Measurements from ENCODE around the gene ASPG.

ASPG gene

GRCh38 chr14:104102282-104102914 is 16.9 kb downstream of the ASPG start:
- H3K4me3 ChIP-seq (ENCODE audit: low read length): no peak overlapping the region
- peaks cover 7% of the 10 kb centered on the region; the same call in 1 of the 2 replicates for H3K27me3 ChIP-seq (replicated peaks; ENCODE audit: insufficient read depth, low read length)
- H4K20me1 ChIP-seq (ENCODE audit: insufficient read depth, low read length): no peaks in the 10 kb centered on the region
- H3K9me3 ChIP-seq (replicated peaks; ENCODE audit: insufficient read depth, low read length): no peaks in the 10 kb centered on the region
- no peaks in the 10 kb centered on the region for H3K36me3 ChIP-seq (replicated peaks; ENCODE audit: insufficient read depth, low read length)
- no peak overlapping the region for H3K9ac ChIP-seq (ENCODE audit: low read length)
- H3F3A ChIP-seq (ENCODE audit: insufficient read depth, low read length): no peaks in the 10 kb centered on the region
- no peaks in the 10 kb centered on the region for H3K4me1 ChIP-seq (ENCODE audit: low read length)
- no peak for DNase-seq
- H3K79me2 ChIP-seq (ENCODE audit: low read length): no peaks in the 10 kb centered on the region
- H3K27ac ChIP-seq (ENCODE audit: low read length): no peak overlapping the region
- H2AFZ ChIP-seq (ENCODE audit: low read length): no peak overlapping the region
- no peak overlapping the region for H3K4me2 ChIP-seq (ENCODE audit: low read depth, low read length)
- TF ChIP-seq EZH2 (optimal IDR thresholded peaks at IDR 0.05; ENCODE audit: low read depth, low read length): no peak
- no peak for TF ChIP-seq CTCF (IDR thresholded peaks at IDR 0.05; ENCODE audit: low read length)
- TF ChIP-seq EZH2phosphoT487 (IDR thresholded peaks at IDR 0.05; ENCODE audit: low read length): no peak
- H3K9me2 ChIP-seq (replicated peaks; ENCODE audit: insufficient read depth, low read length): no peaks in the 10 kb centered on the region

- Histone ChIP-seq H3K4me2 (ENCODE audit: low read depth, low read length) (no peak overlapping the region), H3K4me1 (ENCODE audit: low read length) (no peaks in the 10 kb centered on the region), H3K9ac (ENCODE audit: low read length) (no peak overlapping the region), H3F3A (ENCODE audit: insufficient read depth, low read length) (no peaks in the 10 kb centered on the region), H4K20me1 (ENCODE audit: insufficient read depth, low read length) (no peaks in the 10 kb centered on the region), H3K79me2 (ENCODE audit: low read length) (no peaks in the 10 kb centered on the region), H3K9me2 (replicated peaks; ENCODE audit: insufficient read depth, low read length) (no peaks in the 10 kb centered on the region), H3K27ac (ENCODE audit: low read length) (no peak overlapping the region), H3K36me3 (replicated peaks; ENCODE audit: insufficient read depth, low read length) (no peaks in the 10 kb centered on the region), H3K27me3 (replicated peaks; ENCODE audit: insufficient read depth, low read length) (peaks cover 7% of the 10 kb centered on the region; the same call in 1 of the 2 replicates), H3K4me3 (ENCODE audit: low read length) (no peak overlapping the region), H3K9me3 (replicated peaks; ENCODE audit: insufficient read depth, low read length) (no peaks in the 10 kb centered on the region), H2AFZ (ENCODE audit: low read length) (no peak overlapping the region)
- no peak for DNase-seq
- TF ChIP-seq CTCF (IDR thresholded peaks at IDR 0.05; ENCODE audit: low read length) (no peak), EZH2phosphoT487 (IDR thresholded peaks at IDR 0.05; ENCODE audit: low read length) (no peak), EZH2 (optimal IDR thresholded peaks at IDR 0.05; ENCODE audit: low read depth, low read length) (no peak)
Observed at GRCh38 chr14:104103061-104103445, 17.6 kb downstream of the ASPG start.

- Histone ChIP-seq H3K27ac (ENCODE audit: low read length) (no peak overlapping the region), H4K20me1 (ENCODE audit: insufficient read depth, low read length) (no peaks in the 10 kb centered on the region), H3F3A (ENCODE audit: insufficient read depth, low read length) (no peaks in the 10 kb centered on the region), H2AFZ (ENCODE audit: low read length) (no peak overlapping the region), H3K9me3 (replicated peaks; ENCODE audit: insufficient read depth, low read length) (no peaks in the 10 kb centered on the region), H3K4me2 (ENCODE audit: low read depth, low read length) (no peak overlapping the region), H3K27me3 (replicated peaks; ENCODE audit: insufficient read depth, low read length) (peaks cover 7% of the 10 kb centered on the region; the same call in 1 of the 2 replicates), H3K4me1 (ENCODE audit: low read length) (no peaks in the 10 kb centered on the region), H3K4me3 (ENCODE audit: low read length) (no peak overlapping the region), H3K9me2 (replicated peaks; ENCODE audit: insufficient read depth, low read length) (no peaks in the 10 kb centered on the region), H3K36me3 (replicated peaks; ENCODE audit: insufficient read depth, low read length) (no peaks in the 10 kb centered on the region), H3K79me2 (ENCODE audit: low read length) (no peaks in the 10 kb centered on the region), H3K9ac (ENCODE audit: low read length) (no peak overlapping the region)
- TF ChIP-seq EZH2 (optimal IDR thresholded peaks at IDR 0.05; ENCODE audit: low read depth, low read length) (no peak), EZH2phosphoT487 (IDR thresholded peaks at IDR 0.05; ENCODE audit: low read length) (no peak)
- DNase-seq: no peak
Observed at GRCh38 chr14:104103446-104104075, 18.1 kb downstream of the ASPG start.
